ENCODE measurements around the gene GPM6B.

The GPM6B gene

GRCh38 chrX:13836575-13836974, 19.7 kb upstream of the GPM6B start:
- DNase-seq (ENCODE audit: low read depth) = no peak
- no peak for TF ChIP-seq CTCF (IDR thresholded peaks at IDR 0.05; ENCODE audit: low read depth, low read length, missing control alignments)
- no peak overlapping the region for H3K4me3 ChIP-seq (ENCODE audit: low read depth, low read length)

- H3K4me3 ChIP-seq (ENCODE audit: low read depth, low read length) = no peak overlapping the region
- TF ChIP-seq CTCF (IDR thresholded peaks at IDR 0.05; ENCODE audit: low read depth, low read length, missing control alignments) = no peak
- DNase-seq (ENCODE audit: low read depth) = no peak
Measured at GRCh38 chrX:13835825-13836224, 18.9 kb upstream of the GPM6B start.

- H3K4me3 ChIP-seq (ENCODE audit: low read depth, low read length) = no peak overlapping the region
- DNase-seq (ENCODE audit: low read depth) = no peak
- no peak for TF ChIP-seq CTCF (IDR thresholded peaks at IDR 0.05; ENCODE audit: low read depth, low read length, missing control alignments)
Measured at GRCh38 chrX:13834355-13834754, 17.5 kb upstream of the GPM6B start.

- no peak for DNase-seq (ENCODE audit: low read depth)
- no peak for TF ChIP-seq CTCF (IDR thresholded peaks at IDR 0.05; ENCODE audit: low read depth, low read length, missing control alignments)
- no peak overlapping the region for H3K4me3 ChIP-seq (ENCODE audit: low read depth, low read length)
Measured at GRCh38 chrX:13829983-13830382, 13.1 kb upstream of the GPM6B start.

- no peak overlapping the region for H3K4me3 ChIP-seq (ENCODE audit: low read depth, low read length)
- no peak for TF ChIP-seq CTCF (IDR thresholded peaks at IDR 0.05; ENCODE audit: low read depth, low read length, missing control alignments)
- DNase-seq (ENCODE audit: low read depth) = no peak
Measured at GRCh38 chrX:13828392-13828791, 11.5 kb upstream of the GPM6B start.

- DNase-seq (ENCODE audit: low read depth) = no peak
- no peak for TF ChIP-seq CTCF (IDR thresholded peaks at IDR 0.05; ENCODE audit: low read depth, low read length, missing control alignments)
- no peak overlapping the region for H3K4me3 ChIP-seq (ENCODE audit: low read depth, low read length)
Measured at GRCh38 chrX:13827298-13828090, 10.6 kb upstream of the GPM6B start.

GRCh38 chrX:13826770-13827169, 9.9 kb upstream of the GPM6B start:
- no peak overlapping the region for H3K4me3 ChIP-seq (ENCODE audit: low read depth, low read length)
- DNase-seq (ENCODE audit: low read depth) = no peak
- TF ChIP-seq CTCF (IDR thresholded peaks at IDR 0.05; ENCODE audit: low read depth, low read length, missing control alignments) = no peak

Data from GM12864 (cell line).